NCI-H2081 (cell line): ENCODE measurements around the gene FAM227B.
"Not testable (repeated sequence)": the region's sequence is repeated elsewhere in the genome, so short reads cannot be mapped to it uniquely, and the experiment has no call there.

Experiments used
- DNase-seq, 2 experiments: peaks; one replicate each; lab custom pipeline; 2025; lab: John Stamatoyannopoulos, UW

FAM227B gene

DNA sequence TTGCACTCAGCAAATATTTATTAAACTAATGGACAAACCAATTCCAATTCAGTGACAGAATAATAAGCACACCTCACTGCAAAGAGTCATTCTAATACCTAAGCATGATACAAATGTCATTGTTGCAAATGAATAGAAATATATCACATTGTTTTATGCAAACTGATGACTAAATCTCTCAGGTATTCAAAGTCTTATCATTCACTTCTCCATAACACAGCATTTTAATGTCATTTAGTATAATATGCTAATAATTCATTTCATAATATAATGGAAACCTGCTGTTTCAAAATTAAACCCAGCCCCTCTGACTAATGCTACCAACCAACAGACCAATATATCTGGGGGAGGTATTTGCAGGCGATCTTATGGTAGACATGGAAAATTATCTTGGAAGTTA lies 125.8 kb downstream of the FAM227B start:
- no peak for DNase-seq

GRCh38 chr15:49492830-49493229 lies 127.8 kb downstream of the FAM227B start:
- DNase-seq: no peak

GRCh38 chr15:49492151-49492550 lies 128.5 kb downstream of the FAM227B start:
- DNase-seq: no peak

DNA sequence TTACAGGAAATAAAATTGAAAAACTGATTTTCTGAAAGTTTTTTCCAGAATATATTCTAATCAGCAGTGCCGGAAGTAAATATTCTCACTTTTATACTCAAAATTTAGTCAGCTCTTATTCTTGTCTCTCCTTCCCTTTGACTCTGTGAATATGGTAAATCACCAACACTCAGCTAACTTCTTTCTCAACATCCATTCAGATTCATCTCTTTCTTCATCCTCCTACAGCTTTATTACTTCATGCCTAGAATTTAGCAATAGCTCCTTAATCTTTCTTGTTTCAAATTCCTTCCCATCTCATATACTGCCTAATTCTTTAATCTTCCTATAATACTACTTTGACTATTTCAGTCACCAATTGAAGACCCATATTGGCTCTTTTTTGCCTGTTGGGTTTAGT lies 129.7 kb downstream of the FAM227B start:
- no peak for DNase-seq

DNA sequence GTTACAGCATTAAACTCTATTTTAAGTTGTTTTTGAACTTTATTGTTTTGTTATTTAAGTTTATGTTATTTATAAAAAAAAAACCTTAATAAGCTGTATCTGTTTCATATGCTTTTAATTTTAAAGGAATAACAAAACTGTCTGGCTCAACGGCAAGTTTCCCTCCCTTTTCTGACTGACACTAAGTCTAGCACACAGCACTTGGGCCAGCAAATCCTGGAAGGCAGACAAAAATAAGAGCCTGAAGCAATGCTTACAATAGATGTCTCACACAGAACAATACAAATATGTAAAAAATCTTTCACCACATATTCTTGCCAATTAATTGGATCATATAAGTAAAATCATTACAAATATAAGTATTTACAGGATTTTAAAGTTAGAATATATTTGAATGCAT lies 135.2 kb downstream of the FAM227B start:
- DNase-seq: not testable (repeated sequence)

DNA sequence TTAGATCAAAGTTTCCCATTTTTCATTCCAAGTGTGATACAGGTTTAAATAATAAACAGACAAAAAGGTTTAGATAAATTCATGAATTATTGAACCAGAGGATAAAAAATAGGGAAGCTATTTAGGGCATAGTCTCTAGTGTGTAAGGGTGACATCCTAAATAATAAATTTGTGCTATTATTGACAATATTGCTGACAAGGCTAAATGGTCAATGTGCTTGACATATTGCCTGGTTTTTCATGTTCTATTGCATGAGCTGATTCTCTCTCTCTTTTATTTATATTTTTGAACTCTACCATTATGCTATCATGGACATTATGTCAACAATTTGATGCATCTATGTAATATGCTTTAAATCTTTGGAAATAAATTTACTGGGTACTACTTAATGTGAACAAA lies 141.6 kb downstream of the FAM227B start:
- DNase-seq: not testable (repeated sequence)

GRCh38 chr15:49478021-49478420 lies 142.6 kb downstream of the FAM227B start:
- not testable (repeated sequence) for DNase-seq

DNA sequence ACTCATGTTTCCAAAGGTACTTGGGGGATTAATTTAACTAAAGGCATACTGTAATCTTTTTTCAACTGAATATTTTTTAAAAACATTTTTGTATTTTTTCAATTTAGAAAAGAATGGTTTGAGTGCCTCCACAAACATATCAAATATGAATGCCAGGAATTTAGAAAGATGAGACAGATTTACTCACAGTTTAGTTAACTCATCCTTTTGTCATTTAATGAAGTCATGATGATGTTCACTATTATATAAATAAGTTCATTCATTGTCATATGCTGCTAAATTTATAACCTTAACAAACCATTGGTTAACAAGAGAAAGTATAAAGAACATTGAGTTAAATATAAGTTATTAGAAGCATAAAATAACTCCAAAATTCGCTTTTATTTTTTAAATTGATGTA lies 147.6 kb downstream of the FAM227B start:
- DNase-seq: no peak

- no peak for DNase-seq
Observed at GRCh38 chr15:49472338-49472737, 148.3 kb downstream of the FAM227B start.

GRCh38 chr15:49471733-49472132 lies 148.9 kb downstream of the FAM227B start:
- no peak for DNase-seq

GRCh38 chr15:49471248-49471647 lies 149.4 kb downstream of the FAM227B start:
- DNase-seq: not testable (repeated sequence)

GRCh38 chr15:49468481-49468839 lies 152.2 kb downstream of the FAM227B start:
- no peak for DNase-seq

DNA sequence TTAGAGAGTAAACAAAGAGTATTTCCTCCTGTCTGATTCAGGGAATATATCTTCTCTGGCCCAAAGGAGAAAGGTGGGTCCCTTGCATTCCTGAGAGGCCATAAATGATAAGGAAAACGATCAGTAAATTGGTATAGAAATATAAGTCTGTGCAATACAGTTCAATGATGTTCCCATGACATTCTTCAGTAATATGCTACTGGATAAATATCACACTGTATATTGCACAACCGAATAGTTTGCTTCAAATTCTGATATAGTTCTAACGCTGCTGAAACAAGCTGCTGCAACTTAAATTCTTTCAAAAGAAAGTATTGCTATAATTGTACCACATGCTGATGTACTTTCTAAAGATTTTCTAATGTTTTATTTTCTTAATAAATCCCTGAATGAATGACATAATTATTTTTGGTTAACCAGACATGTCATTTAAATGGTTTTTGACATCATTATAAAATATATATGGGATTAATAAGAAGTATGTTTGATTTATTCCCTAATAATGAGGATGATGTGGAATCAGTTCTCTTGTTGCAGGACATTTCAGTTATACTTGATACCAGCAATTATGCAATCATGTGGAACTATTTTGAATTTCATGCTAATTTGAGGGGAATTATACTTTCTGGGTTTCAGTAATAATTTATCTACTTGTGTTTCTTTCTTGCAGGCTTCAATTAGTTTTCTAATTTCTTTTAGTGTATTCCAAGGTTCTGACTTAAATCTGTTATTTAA lies 152.7 kb downstream of the FAM227B start:
- DNase-seq: no peak

GRCh38 chr15:49466119-49466518 lies 154.5 kb downstream of the FAM227B start:
- no peak for DNase-seq

- DNase-seq: no peak
Observed at GRCh38 chr15:49464522-49464921, 156.1 kb downstream of the FAM227B start.

DNA sequence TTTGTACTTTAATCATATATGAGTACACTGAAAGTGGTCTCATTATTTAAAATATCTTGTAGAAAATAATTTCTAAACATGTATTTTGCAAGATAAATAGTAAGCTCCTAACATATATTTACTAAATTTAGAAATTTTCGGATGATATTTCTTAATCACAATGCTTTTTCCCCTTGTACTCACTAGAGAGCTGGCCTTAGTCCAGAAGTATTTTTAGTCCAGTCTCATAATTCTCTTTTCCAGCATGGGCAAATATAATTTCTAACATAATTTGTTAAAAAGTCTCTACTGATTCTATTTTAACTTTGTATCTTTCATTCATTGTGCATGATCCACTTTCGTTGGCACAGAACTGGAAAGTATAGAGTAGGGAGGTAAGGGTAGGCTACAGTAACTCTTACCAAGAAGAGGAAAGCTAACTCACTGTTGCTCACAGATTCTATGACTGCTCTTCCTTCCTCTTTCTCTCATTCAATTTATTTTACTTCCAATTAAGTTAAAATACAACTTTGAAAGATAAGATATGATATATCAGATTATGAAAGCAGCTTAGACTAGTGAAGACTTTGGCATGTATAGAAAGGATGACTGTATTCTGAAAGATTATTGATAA lies 158.3 kb downstream of the FAM227B start:
- DNase-seq: no peak

DNA sequence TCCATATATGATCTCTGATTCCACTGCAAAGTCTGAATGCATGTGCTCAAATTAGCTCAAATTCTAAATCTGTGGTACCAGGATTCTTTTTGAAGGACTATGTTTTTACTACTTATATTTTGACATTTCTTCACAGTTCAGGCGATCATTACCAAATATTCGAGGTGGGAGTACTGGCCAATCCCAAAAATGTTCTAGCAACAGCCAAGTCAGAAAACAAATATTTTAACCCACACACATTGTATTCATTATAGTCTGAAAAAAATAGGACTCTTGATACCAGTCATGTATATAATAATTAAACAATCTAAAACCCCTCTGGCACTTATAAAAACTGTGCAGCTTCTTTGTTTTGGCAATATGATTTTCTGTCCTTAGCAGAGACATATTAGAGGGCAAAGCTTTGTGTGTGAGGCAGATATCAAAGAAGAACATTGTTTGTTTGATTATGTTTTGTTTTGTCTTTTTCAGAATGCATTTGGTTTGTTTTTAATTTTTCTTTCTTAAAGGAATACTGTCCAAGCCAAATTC lies 160.1 kb downstream of the FAM227B start:
- DNase-seq: no peak

DNA sequence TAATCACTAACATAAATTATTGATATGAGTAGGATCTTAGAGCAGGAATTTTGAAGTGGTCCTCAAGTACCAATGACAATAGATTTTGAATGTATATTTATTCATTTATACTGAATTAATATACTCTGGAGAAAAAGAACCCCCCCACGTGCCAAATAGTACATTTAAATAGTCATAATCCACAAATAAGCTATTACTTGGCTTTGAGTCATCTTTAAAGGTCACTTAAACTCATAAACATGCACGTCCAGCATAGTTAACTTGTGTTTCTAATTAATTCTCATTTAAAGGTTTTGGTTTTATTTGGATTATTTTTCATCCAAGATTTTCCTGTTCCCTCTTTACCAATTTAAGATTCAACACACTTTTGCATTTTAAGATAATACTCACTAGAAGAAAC lies 162.5 kb downstream of the FAM227B start:
- no peak for DNase-seq

DNA sequence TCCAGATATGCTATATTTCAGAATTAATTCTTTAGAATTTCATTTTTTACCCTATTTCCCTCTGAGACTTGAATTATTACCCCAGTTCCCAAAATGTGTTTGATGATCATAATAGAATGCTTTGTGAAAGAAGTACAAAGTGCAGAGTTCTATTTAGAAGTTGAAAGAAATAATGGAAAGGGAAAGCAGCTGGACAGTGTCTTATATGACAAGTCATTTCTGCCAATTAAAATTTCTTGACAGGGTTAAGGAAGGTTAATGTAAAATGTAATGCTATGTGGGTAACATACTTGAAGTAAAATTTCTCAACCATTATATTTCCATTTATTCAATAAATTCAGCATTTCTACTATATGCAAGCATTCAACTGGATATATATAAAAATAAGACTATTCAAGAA lies 164.5 kb downstream of the FAM227B start:
- no peak for DNase-seq

DNA sequence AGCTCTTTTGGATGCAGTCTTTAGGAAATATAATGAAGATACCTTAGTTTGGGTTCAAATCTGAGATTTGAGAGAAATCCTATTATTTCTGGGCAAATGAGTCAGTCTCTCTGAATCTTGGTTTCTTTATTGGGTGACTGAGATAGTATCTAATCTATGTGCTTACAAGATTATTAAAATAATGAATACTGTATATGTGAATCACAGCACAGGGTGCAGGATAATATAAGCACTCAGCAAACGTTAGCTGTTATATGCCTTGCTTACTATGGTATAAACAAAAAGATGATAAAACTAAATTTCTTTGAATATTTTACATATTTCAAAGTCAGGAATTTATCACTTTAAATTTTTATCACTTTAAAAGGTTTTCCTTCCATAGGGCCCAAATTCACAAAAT lies 168.0 kb downstream of the FAM227B start:
- DNase-seq: no peak

GRCh38 chr15:49441816-49442215 lies 178.8 kb downstream of the FAM227B start:
- DNase-seq: no peak

- no peak for DNase-seq
Observed at GRCh38 chr15:49441356-49441755, 179.3 kb downstream of the FAM227B start.

DNA sequence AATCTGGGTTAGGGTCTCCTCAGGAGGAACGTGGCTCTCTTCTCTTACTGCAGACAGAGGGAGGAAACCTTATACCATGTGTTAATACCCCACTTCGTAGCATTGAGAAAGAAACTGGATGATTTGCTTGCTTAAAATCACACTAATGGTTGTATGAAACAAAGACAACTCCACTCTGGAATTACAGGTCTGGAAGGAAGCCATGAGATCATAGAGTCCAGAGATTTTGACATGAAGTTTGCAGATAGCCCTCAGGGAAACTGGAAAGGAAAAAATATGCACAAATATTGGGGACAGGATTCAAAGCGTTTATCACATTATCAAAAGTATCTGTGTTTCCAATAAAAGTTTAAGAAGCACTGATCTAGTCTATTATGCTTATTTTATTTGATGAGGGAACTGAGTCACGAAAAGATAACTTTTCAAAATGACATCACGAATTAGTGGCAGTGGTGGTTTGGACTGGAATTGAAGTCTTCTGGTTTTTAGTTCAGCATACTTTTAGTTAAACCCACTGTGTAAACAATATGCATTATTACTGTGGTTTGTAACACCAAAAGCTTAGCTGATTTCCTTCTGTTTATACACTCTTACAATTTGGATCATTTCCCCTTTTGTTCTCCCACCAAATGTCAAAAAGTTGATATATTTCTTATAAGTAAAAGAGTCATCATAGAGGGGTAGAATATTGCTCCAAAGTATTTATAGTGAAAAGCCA lies 180.8 kb downstream of the FAM227B start:
- DNase-seq: no peak
